ENCODE data around the gene ADAM11.

- TF ChIP-seq POLR2A (IDR thresholded peaks at IDR 0.05): no peak
- no peak for TF ChIP-seq CTCF (IDR thresholded peaks at IDR 0.05)
Measured at GRCh38 chr17:44749980-44750318, 8.8 kb upstream of the ADAM11 start.

Data from adrenal gland (tissue), 5 donors.